Measurements from ENCODE around the gene TNFRSF12A. TPM values are rescaled to one million over a fixed set of nuclear protein-coding genes. Genes with fewer than 3 reads are reported as not detected.
"Not testable (repeated sequence)": the region's sequence is repeated elsewhere in the genome, so short reads cannot be mapped to it uniquely, and the experiment has no call there.

TNFRSF12A gene
- total RNA-seq, 2 donors from 2014 or later = 7.6 to 14.6 TPM

- no peaks in the 10 kb centered on the region for H3K9me3 Mint-ChIP-seq
- ATAC-seq (peak in 1 of 2 donors; percentile 12), DNase-seq (ENCODE audit: low spot score in 2 of 2) (no peak)
- H3K36me3 Mint-ChIP-seq = no peaks in the 10 kb centered on the region
- H3K27ac Mint-ChIP-seq = peak overlapping the region in 1 of 2 donors; percentile 50
These were observed 26.6 kb downstream of the TNFRSF12A start for GRCh38 chr16:3046641-3047386.

GRCh38 chr16:3047387-3047720 is 27.2 kb downstream of the TNFRSF12A start:
- DNase-seq (ENCODE audit: low spot score in 2 of 2) (no peak), ATAC-seq (no peak)
- Mint-ChIP-seq H3K36me3 (no peaks in the 10 kb centered on the region), H3K27ac (no peak overlapping the region), H3K9me3 (no peaks in the 10 kb centered on the region)

- Mint-ChIP-seq H3K9me3 (no peaks in the 10 kb centered on the region), H3K27ac (no peak overlapping the region), H3K36me3 (peaks cover 0 to 4% of the 10 kb centered on the region in 2 donors)
- DNase-seq (ENCODE audit: low spot score in 2 of 2) (no peak), ATAC-seq (no peak)
These were observed 29.8 kb downstream of the TNFRSF12A start for GRCh38 chr16:3049921-3050481.

GRCh38 chr16:3050487-3050886 is 30.3 kb downstream of the TNFRSF12A start:
- ATAC-seq (no peak), DNase-seq (ENCODE audit: low spot score in 2 of 2) (no peak)
- H3K27ac Mint-ChIP-seq = no peak overlapping the region
- peaks cover 0 to 9% of the 10 kb centered on the region in 2 donors for H3K36me3 Mint-ChIP-seq
- no peaks in the 10 kb centered on the region for H3K9me3 Mint-ChIP-seq

GRCh38 chr16:3051009-3051408 is 30.8 kb downstream of the TNFRSF12A start:
- no peak for ATAC-seq
- no peak overlapping the region for H3K27ac Mint-ChIP-seq

GRCh38 chr16:3051494-3051893 is 31.3 kb downstream of the TNFRSF12A start:
- DNase-seq (ENCODE audit: low spot score in 2 of 2) (no peak), ATAC-seq (no peak)
- Mint-ChIP-seq H3K36me3 (peaks cover 0 to 12% of the 10 kb centered on the region in 2 donors), H3K27ac (no peak overlapping the region), H3K9me3 (no peaks in the 10 kb centered on the region)

More at GRCh38 chr16:3051009-3051408, 30.8 kb downstream of the TNFRSF12A start:
- DNase-seq (ENCODE audit: low spot score in 2 of 2) = no peak
- Mint-ChIP-seq H3K36me3 (peaks cover 0 to 12% of the 10 kb centered on the region in 2 donors), H3K9me3 (no peaks in the 10 kb centered on the region)

- not testable (repeated sequence) for DNase-seq (ENCODE audit: low spot score in 2 of 2); H3K27ac Mint-ChIP-seq
These were observed 32.6 kb downstream of the TNFRSF12A start for GRCh38 chr16:3052571-3053329.

GRCh38 chr16:3053330-3053710 is 33.2 kb downstream of the TNFRSF12A start:
- not testable (repeated sequence) for H3K9me3 Mint-ChIP-seq; DNase-seq (ENCODE audit: low spot score in 2 of 2)
- peaks cover 0 to 12% of the 10 kb centered on the region in 2 donors for H3K36me3 Mint-ChIP-seq
- H3K27ac Mint-ChIP-seq = peak overlapping the region in 1 of 2 donors; percentile 8
- peak; percentile 9 to 24 for ATAC-seq

More at GRCh38 chr16:3052571-3053329, 32.6 kb downstream of the TNFRSF12A start:
- peaks cover 0 to 12% of the 10 kb centered on the region in 2 donors for H3K36me3 Mint-ChIP-seq
- ATAC-seq = peak; percentile 77 to 78
- H3K9me3 Mint-ChIP-seq = not testable (repeated sequence)

GRCh38 chr16:3054965-3055733 is 35.0 kb downstream of the TNFRSF12A start:
- ATAC-seq (no peak), DNase-seq (ENCODE audit: low spot score in 2 of 2) (no peak)
- Mint-ChIP-seq H3K27ac (peak overlapping the region; percentile 61 to 73), H3K9me3 (no peaks in the 10 kb centered on the region), H3K36me3 (peaks cover 0 to 12% of the 10 kb centered on the region in 2 donors)

- peak overlapping the region; percentile 60 to 61 for H3K27ac Mint-ChIP-seq
- DNase-seq (ENCODE audit: low spot score in 2 of 2); ATAC-seq; H3K9me3 Mint-ChIP-seq: not testable (repeated sequence)
- peaks cover 0 to 12% of the 10 kb centered on the region in 2 donors for H3K36me3 Mint-ChIP-seq
These were observed 35.6 kb downstream of the TNFRSF12A start for GRCh38 chr16:3055734-3056115.

- H3K27ac Mint-ChIP-seq = peak overlapping the region in 1 of 2 donors; percentile 77
These were observed 36.4 kb downstream of the TNFRSF12A start for GRCh38 chr16:3056336-3057180.

GRCh38 chr16:3057181-3058138 is 37.3 kb downstream of the TNFRSF12A start:
- no peaks in the 10 kb centered on the region for H3K9me3 Mint-ChIP-seq
- ATAC-seq = no peak
- peaks cover 0 to 12% of the 10 kb centered on the region in 2 donors for H3K36me3 Mint-ChIP-seq
- DNase-seq (ENCODE audit: low spot score in 2 of 2) = no peak
- peak overlapping the region; percentile 22 to 59 for H3K27ac Mint-ChIP-seq

More at GRCh38 chr16:3056336-3057180, 36.4 kb downstream of the TNFRSF12A start:
- no peak for DNase-seq (ENCODE audit: low spot score in 2 of 2)
- Mint-ChIP-seq H3K36me3 (peaks cover 0 to 12% of the 10 kb centered on the region in 2 donors), H3K9me3 (no peaks in the 10 kb centered on the region)
- no peak for ATAC-seq

GRCh38 chr16:3058139-3059030 is 38.2 kb downstream of the TNFRSF12A start:
- H3K36me3 Mint-ChIP-seq = peaks cover 0 to 19% of the 10 kb centered on the region in 2 donors
- H3K27ac Mint-ChIP-seq = peak overlapping the region; percentile 74 to 94
- peaks cover 0 to 4% of the 10 kb centered on the region in 2 donors for H3K9me3 Mint-ChIP-seq
- ATAC-seq (peak; percentile 32 to 48), DNase-seq (ENCODE audit: low spot score in 2 of 2) (no peak)
